22Rv1 (cell line): ENCODE data around the gene PELO.
"Not testable (repeated sequence)": the region's sequence is repeated elsewhere in the genome, so short reads cannot be mapped to it uniquely, and the experiment has no call there.

Experiments used
- H3K27ac ChIP-seq: fragments of 450-650 bp; 2 replicates; pipeline ENCODE4 v1.5.1; 2017
- ZFX ChIP-seq: fragments of 450-650 bp; IDR thresholded peaks from 2 replicates; pipeline ENCODE4 v1.6.1; 2017; ENCODE audit warnings: antibody characterized with exemption, borderline replicate concordance
- TF ChIP-seq, protein P1 (sequence below): fragments of 450-650 bp; IDR thresholded peaks from 2 replicates; pipeline ENCODE4 v1.5.1; 2017; ENCODE audit warnings: mild to moderate bottlenecking

PELO gene

DNA sequence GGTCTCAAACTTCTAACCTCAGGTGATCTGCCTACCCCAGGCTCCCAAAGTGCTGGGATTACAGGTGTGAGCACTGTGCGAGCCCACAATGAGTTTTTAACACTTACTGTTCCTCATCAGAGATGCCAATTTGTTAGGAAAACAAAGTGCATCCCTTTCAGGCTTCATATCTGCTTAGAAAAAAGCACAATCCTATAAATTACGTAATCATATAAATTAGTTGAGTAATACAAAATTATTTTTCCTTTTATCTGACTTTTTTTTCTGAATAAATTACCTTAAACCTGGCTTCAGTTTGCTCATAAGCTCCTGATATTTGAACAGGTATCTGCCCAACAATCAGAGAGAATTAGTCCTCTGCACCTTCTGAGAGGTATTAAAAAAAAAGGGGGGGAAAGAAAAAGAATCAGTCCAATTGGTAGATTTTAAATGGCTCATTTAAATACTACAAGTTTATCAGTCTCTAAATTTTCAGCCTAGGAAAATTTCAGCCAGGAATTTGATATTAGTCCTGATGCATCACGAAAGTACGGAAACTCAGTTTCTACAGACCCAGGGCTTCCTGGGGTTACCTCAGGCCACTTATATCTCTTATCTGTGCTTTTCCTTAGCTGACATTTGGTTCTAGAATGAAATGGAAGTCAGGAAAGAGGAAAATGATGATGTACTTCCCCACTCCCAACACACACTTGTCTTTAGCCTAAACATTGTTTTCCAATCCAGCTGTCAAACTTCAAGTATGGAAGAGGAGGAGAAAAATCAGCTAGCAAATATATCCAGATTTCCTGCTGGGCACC, 26.8 kb downstream of the PELO start:
- TF ChIP-seq ZFX, result no peak
- TF ChIP-seq, protein P1, sequence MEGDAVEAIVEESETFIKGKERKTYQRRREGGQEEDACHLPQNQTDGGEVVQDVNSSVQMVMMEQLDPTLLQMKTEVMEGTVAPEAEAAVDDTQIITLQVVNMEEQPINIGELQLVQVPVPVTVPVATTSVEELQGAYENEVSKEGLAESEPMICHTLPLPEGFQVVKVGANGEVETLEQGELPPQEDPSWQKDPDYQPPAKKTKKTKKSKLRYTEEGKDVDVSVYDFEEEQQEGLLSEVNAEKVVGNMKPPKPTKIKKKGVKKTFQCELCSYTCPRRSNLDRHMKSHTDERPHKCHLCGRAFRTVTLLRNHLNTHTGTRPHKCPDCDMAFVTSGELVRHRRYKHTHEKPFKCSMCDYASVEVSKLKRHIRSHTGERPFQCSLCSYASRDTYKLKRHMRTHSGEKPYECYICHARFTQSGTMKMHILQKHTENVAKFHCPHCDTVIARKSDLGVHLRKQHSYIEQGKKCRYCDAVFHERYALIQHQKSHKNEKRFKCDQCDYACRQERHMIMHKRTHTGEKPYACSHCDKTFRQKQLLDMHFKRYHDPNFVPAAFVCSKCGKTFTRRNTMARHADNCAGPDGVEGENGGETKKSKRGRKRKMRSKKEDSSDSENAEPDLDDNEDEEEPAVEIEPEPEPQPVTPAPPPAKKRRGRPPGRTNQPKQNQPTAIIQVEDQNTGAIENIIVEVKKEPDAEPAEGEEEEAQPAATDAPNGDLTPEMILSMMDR, result no peak
- H3K27ac ChIP-seq, result no peak overlapping the region

DNA sequence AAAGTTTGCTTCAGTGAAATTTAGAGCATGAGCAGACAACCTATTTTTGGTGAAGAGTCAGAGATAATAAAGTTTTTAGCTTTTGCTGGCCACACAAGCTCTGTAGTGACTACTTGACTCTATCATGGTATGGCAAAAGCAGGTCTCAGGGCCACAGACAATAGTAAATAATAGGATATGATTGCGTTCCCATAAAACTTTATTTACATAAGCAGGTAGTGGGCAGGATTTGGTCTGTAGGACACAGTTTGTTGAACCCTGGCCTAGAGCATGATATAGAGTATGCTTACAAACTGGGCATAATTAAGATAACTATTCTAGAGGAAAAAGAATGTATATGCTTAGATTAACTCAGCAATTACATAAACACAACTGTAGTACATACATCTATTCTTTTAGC, 30.1 kb downstream of the PELO start:
- TF ChIP-seq ZFX, result no peak
- TF ChIP-seq, protein P1, result no peak
- no peak overlapping the region for H3K27ac ChIP-seq

DNA sequence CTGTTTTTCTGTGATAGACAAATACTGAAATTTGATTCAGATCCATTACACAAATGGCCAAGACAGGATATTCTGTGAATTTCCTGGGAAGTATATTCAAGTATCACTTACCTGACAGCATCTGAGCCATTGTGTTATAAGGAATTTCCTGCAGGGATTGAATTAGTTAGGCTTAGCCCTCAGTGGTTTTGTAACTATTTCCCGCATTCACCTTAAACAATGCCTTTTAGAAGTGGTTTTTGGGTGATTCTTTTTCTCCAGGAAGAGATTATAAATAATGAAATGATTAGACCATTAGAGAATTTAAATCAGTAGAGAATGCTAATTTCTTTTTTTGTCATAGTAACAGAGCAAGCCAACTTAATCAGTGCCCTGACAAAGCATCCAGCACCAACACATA, 30.6 kb downstream of the PELO start:
- no peak overlapping the region for H3K27ac ChIP-seq
- TF ChIP-seq, protein P1, result no peak
- TF ChIP-seq ZFX, result no peak

DNA sequence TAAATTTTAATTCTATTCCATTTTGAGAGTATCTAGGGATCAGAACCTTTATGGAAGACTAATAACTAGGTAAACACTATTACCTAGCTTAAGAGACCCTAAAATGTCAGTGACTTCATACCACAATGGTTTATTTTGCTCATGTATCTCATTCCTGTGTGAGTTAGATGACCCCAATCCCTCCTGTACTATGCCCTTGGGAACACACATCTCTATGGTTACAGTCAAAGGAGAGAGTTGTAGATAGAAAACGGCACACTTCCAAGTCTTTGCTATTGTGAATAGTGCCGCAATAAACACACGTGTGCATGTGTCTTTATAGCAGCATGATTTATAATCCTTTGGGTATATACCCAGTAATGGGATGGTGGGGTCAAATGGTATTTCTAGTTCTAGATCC, 31.1 kb downstream of the PELO start:
- H3K27ac ChIP-seq, result not testable (repeated sequence)

DNA sequence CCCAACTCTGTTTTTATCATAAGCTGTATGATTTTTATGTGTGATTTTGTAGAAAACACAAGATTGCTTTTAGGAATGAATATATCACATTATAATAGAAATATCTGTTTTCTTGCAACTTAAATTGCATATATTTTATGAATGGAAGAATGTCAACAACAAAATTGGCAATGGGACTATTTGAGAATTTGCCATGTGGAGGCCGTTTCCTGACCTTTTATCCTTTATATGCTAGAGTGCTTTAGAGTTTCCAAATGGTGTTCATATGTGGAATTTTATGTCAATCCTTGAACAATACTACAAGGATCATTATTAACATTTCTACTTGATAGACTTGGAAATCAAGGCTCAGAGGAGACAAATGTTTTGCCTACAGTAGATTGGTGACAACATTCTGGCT, 34.2 kb downstream of the PELO start:
- TF ChIP-seq, protein P1, result no peak
- no peak for TF ChIP-seq ZFX
- H3K27ac ChIP-seq, result no peak overlapping the region

DNA sequence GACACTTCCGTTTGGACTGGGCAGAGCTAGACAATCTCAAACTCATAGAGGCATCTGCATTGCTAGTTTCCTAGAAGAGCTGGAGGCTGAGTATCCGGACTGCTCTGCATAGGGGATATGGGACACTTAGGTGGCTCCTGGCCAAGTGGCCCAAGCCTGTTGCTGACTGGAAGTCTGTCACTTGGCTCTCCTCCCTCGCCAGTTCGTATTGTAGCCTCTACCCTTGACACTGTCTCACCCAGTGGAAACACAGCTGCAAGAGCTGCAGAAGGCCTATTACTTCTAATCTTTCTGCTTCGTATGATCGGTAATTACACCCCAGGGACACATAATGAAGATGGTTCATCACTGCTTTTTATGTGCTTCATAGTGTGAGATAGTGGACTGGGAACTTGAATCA, 34.7 kb downstream of the PELO start:
- no peak overlapping the region for H3K27ac ChIP-seq
- TF ChIP-seq, protein P1, result no peak

DNA sequence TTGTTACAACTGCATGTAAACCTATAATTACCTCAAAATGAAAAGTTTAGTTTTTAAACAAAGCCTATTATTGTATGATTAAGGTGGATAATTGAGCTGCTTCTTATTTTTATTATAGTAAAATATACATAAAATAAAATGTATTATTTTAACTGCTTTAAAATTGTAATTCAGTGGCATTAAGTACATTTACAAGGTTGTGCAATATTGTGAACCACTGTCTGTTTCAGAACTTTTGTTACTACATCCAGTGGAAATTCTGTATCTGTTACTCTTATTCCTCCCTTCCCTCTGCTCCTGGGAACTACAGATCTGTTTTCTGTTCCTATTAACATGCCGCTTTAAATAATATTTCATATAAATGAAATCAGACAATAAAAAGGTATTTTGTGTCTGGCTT, 37.1 kb downstream of the PELO start:
- no peak overlapping the region for H3K27ac ChIP-seq
- TF ChIP-seq, protein P1, result no peak
- no peak for TF ChIP-seq ZFX

DNA sequence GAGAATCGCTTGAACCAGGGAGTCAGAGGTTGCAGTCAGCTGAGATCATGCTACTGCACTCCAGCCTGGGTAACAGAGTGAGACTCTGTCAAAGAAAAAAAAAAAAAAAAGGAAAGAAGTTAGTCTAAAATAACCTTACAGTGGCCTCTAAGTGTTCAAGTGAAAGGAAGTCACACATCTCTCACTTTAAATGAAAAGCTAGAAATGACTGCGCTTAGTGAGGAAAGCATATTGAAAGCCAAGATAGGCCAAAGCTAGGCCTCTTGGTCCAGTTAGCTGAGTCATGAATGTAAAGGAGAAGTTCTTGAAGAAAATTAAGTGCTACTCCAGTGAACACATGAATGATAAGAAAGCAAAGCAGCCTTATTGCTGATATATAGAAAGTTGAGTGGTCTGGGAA, 38.1 kb downstream of the PELO start:
- TF ChIP-seq, protein P1, result no peak
- no peak for TF ChIP-seq ZFX

More for the DNA sequence above, 38.1 kb downstream of the PELO start:
- no peak overlapping the region for H3K27ac ChIP-seq
